IPS-20b (cell line): ENCODE measurements around the gene SUSD4.

ENCODE experiments used
- H3K27ac ChIP-seq: one replicate; pipeline ENCODE4 v1.5.1; 2013; ENCODE audit warnings: low read length
- H3K27me3 ChIP-seq: 2 replicates; pipeline ENCODE4 v1.6.1; 2013; ENCODE audit warnings: mild to moderate bottlenecking, low read length, inconsistent platforms; ENCODE audit not compliant: insufficient read depth
- H3K36me3 ChIP-seq: 2 replicates; pipeline ENCODE4 v1.6.1; 2013; ENCODE audit warnings: low read depth, mild to moderate bottlenecking, inconsistent platforms, low read length, moderate library complexity; ENCODE audit not compliant: insufficient read depth
- H3K4me1 ChIP-seq: 2 replicates; pipeline ENCODE4 v1.6.1; 2013; ENCODE audit warnings: mild to moderate bottlenecking, control low read depth, inconsistent platforms, low read length, moderate library complexity; ENCODE audit not compliant: insufficient read depth
- H3K4me3 ChIP-seq: 2 replicates; pipeline ENCODE4 v1.5.1; 2013; ENCODE audit warnings: mild to moderate bottlenecking, low read length, inconsistent platforms
- H3K9ac ChIP-seq: 2 replicates; pipeline ENCODE4 v1.6.1; 2013; ENCODE audit warnings: low read depth, mild to moderate bottlenecking, inconsistent platforms, low read length, moderate library complexity
- H3K9me3 ChIP-seq: 2 replicates; pipeline ENCODE4 v1.6.1; 2013; ENCODE audit warnings: mild to moderate bottlenecking, low read depth, low read length, inconsistent platforms; ENCODE audit not compliant: insufficient read depth

SUSD4 gene

GRCh38 chr1:223352944-223353343 is 11.0 kb downstream of the SUSD4 start:
- H3K27me3 ChIP-seq, result no peaks in the 10 kb centered on the region; the same call in 1 of the 2 replicates
- H3K4me1 ChIP-seq, result 0 out of 2 replicates have a peak, but pooled peaks cover 2% of the 10 kb centered on the region
- no peaks in the 10 kb centered on the region for H3K9me3 ChIP-seq
- no peak overlapping the region for H3K9ac ChIP-seq
- H3K27ac ChIP-seq, result no peak overlapping the region
- H3K36me3 ChIP-seq, result no peaks in the 10 kb centered on the region
- no peak overlapping the region for H3K4me3 ChIP-seq

- Histone ChIP-seq H3K27ac (no peak overlapping the region), H3K4me1 (0 out of 2 replicates have a peak, but pooled peaks cover 2% of the 10 kb centered on the region), H3K36me3 (no peaks in the 10 kb centered on the region), H3K4me3 (no peak overlapping the region), H3K27me3 (no peaks in the 10 kb centered on the region), H3K9me3 (no peaks in the 10 kb centered on the region), H3K9ac (no peak overlapping the region)
Observed at GRCh38 chr1:223350361-223350908, 13.5 kb downstream of the SUSD4 start.

GRCh38 chr1:223349241-223349640 is 14.7 kb downstream of the SUSD4 start:
- Histone ChIP-seq H3K27ac (no peak overlapping the region), H3K36me3 (no peaks in the 10 kb centered on the region), H3K4me3 (no peak overlapping the region), H3K27me3 (no peaks in the 10 kb centered on the region), H3K4me1 (0 out of 2 replicates have a peak, but pooled peaks cover 2% of the 10 kb centered on the region), H3K9ac (no peak overlapping the region), H3K9me3 (no peaks in the 10 kb centered on the region)

GRCh38 chr1:223348439-223348838 is 15.5 kb downstream of the SUSD4 start:
- Histone ChIP-seq H3K27me3 (no peaks in the 10 kb centered on the region), H3K27ac (no peak overlapping the region), H3K9ac (no peak overlapping the region), H3K4me3 (no peak overlapping the region), H3K36me3 (no peaks in the 10 kb centered on the region), H3K9me3 (no peaks in the 10 kb centered on the region), H3K4me1 (0 out of 2 replicates have a peak, but pooled peaks cover 2% of the 10 kb centered on the region)

GRCh38 chr1:223347583-223347982 is 16.4 kb downstream of the SUSD4 start:
- Histone ChIP-seq H3K4me3 (no peak overlapping the region), H3K36me3 (no peaks in the 10 kb centered on the region), H3K27me3 (no peaks in the 10 kb centered on the region), H3K9ac (no peak overlapping the region), H3K4me1 (0 out of 2 replicates have a peak, but pooled peaks cover 2% of the 10 kb centered on the region), H3K9me3 (no peaks in the 10 kb centered on the region), H3K27ac (no peak overlapping the region)

- no peaks in the 10 kb centered on the region for H3K36me3 ChIP-seq
- H3K9me3 ChIP-seq, result no peaks in the 10 kb centered on the region
- no peaks in the 10 kb centered on the region for H3K4me1 ChIP-seq
- no peak overlapping the region for H3K27ac ChIP-seq
- H3K4me3 ChIP-seq, result no peak overlapping the region
- H3K9ac ChIP-seq, result no peak overlapping the region
- no peaks in the 10 kb centered on the region for H3K27me3 ChIP-seq
Observed at GRCh38 chr1:223346311-223346710, 17.7 kb downstream of the SUSD4 start.

GRCh38 chr1:223345720-223346119 is 18.3 kb downstream of the SUSD4 start:
- Histone ChIP-seq H3K36me3 (no peaks in the 10 kb centered on the region), H3K27me3 (no peaks in the 10 kb centered on the region), H3K9ac (no peak overlapping the region), H3K27ac (no peak overlapping the region), H3K9me3 (no peaks in the 10 kb centered on the region), H3K4me1 (no peaks in the 10 kb centered on the region), H3K4me3 (no peak overlapping the region)

- Histone ChIP-seq H3K27ac (no peak overlapping the region), H3K36me3 (no peaks in the 10 kb centered on the region), H3K4me1 (no peaks in the 10 kb centered on the region), H3K4me3 (no peak overlapping the region), H3K9ac (no peak overlapping the region), H3K9me3 (no peaks in the 10 kb centered on the region), H3K27me3 (no peaks in the 10 kb centered on the region)
Observed at GRCh38 chr1:223344491-223344890, 19.5 kb downstream of the SUSD4 start.

- H3K36me3 ChIP-seq, result no peaks in the 10 kb centered on the region
- H3K27me3 ChIP-seq, result no peaks in the 10 kb centered on the region
- H3K27ac ChIP-seq, result no peak overlapping the region
- H3K9ac ChIP-seq, result no peak overlapping the region
- no peaks in the 10 kb centered on the region for H3K4me1 ChIP-seq
- H3K9me3 ChIP-seq, result no peaks in the 10 kb centered on the region
- no peak overlapping the region for H3K4me3 ChIP-seq
Observed at GRCh38 chr1:223343692-223344091, 20.3 kb downstream of the SUSD4 start.

GRCh38 chr1:223341121-223341520 is 22.9 kb downstream of the SUSD4 start:
- H3K9ac ChIP-seq, result no peak overlapping the region

GRCh38 chr1:223340637-223341036 is 23.3 kb downstream of the SUSD4 start:
- H3K27ac ChIP-seq, result no peak overlapping the region
- H3K9me3 ChIP-seq, result no peaks in the 10 kb centered on the region
- H3K4me3 ChIP-seq, result no peak overlapping the region
- H3K36me3 ChIP-seq, result no peaks in the 10 kb centered on the region
- H3K9ac ChIP-seq, result no peak overlapping the region
- H3K4me1 ChIP-seq, result no peaks in the 10 kb centered on the region
- H3K27me3 ChIP-seq, result no peaks in the 10 kb centered on the region

More at GRCh38 chr1:223341121-223341520, 22.9 kb downstream of the SUSD4 start:
- Histone ChIP-seq H3K9me3 (no peaks in the 10 kb centered on the region), H3K4me3 (no peak overlapping the region), H3K36me3 (no peaks in the 10 kb centered on the region), H3K27ac (no peak overlapping the region), H3K4me1 (no peaks in the 10 kb centered on the region), H3K27me3 (no peaks in the 10 kb centered on the region)

- Histone ChIP-seq H3K9me3 (no peaks in the 10 kb centered on the region), H3K27me3 (no peaks in the 10 kb centered on the region), H3K9ac (no peak overlapping the region), H3K27ac (no peak overlapping the region), H3K4me3 (no peak overlapping the region), H3K36me3 (no peaks in the 10 kb centered on the region), H3K4me1 (no peaks in the 10 kb centered on the region)
Observed at GRCh38 chr1:223339861-223340260, 24.1 kb downstream of the SUSD4 start.
